GM13977 (cell line): ENCODE results near the gene EGR2.
"Not testable (repeated sequence)": the region's sequence is repeated elsewhere in the genome, so short reads cannot be mapped to it uniquely, and the experiment has no call there.

ENCODE experiments used
- DNase-seq: peaks from one replicate; pipeline ENCODE4 v3.0.0; 2012; ENCODE audit warnings: low spot score
- CTCF ChIP-seq: IDR thresholded peaks from 2 replicates; pipeline ENCODE4 v1.5.1; 2012; ENCODE audit warnings: mild to moderate bottlenecking, control low read depth; ENCODE audit not compliant: insufficient read depth; ENCODE audit errors: extremely low read depth, missing control alignments
- in situ Hi-C: fragments of 300-500 bp; cut with MboI; formaldehyde crosslinking; loops from one replicate; pipeline ENCODE4 v1.12.0; 2022; ENCODE audit warnings: low sequenced_read_pairs, low pct_unique_long_range_greater_than_20kb, mixed read lengths, inconsistent platforms; ENCODE audit not compliant: unreplicated experiment

Gene EGR2

GRCh38 chr10:62790571-62790970, 25.6 kb downstream of the EGR2 start:
- DNase-seq: no peak
- TF ChIP-seq CTCF: no peak
- in situ Hi-C loops: no loop called here

- in situ Hi-C loops: no loop called here
- TF ChIP-seq CTCF: no peak
- DNase-seq: no peak
These were observed 26.1 kb downstream of the EGR2 start for GRCh38 chr10:62790019-62790555.

- no peak for DNase-seq
- in situ Hi-C loops: no loop called here
- no peak for TF ChIP-seq CTCF
These were observed 27.2 kb downstream of the EGR2 start for GRCh38 chr10:62788861-62789467.

- DNase-seq, in situ Hi-C loops: not testable (repeated sequence)
These were observed 27.9 kb downstream of the EGR2 start for GRCh38 chr10:62788285-62788684.

- DNase-seq, in situ Hi-C loops: not testable (repeated sequence)
These were observed 31.6 kb downstream of the EGR2 start for GRCh38 chr10:62784537-62784936.

- in situ Hi-C loops: no loop called here
- DNase-seq: peak; percentile 62
- no peak for TF ChIP-seq CTCF
These were observed 36.5 kb downstream of the EGR2 start for GRCh38 chr10:62779487-62780248.

- in situ Hi-C loops: no loop called here
- DNase-seq: no peak
- TF ChIP-seq CTCF: no peak
These were observed 38.0 kb downstream of the EGR2 start for GRCh38 chr10:62778125-62778524.
